Left cardiac atrium (tissue), 4 donors: ENCODE measurements around the gene ZNF451. TPM values are rescaled to one million over a fixed set of nuclear protein-coding genes. Genes with fewer than 3 reads are reported as not detected.

Experiments used
- ATAC-seq, 2 donors: fragments of 200-7000 bp; cut with Tn5 transposase; one replicate each; pipeline ENCODE4 v1.9.1; 2020; ENCODE audit warnings: mild to moderate bottlenecking in 2 of 2, moderate library complexity in 2 of 2
- DNase-seq: peaks from one replicate; pipeline ENCODE4 v3.0.0-alpha.2; 2020
- intact Hi-C, 2 donors: fragments of 100-400 bp; cut with DNase I; formaldehyde crosslinking; loops; one replicate each; pipeline versions ENCODE4 v1.14.1 to v1.15.1; 2022 to 2023
- total RNA-seq, 2 donors: library from RNA; stranded (reverse); fragmentation: NEBNext Ultra II Directional; extraction: Animal tissue kit (Norgen Biotek cat#: 25700); gene quantifications; one replicate each; pipeline ENCODE4 v1.2.1, GENCODE V29; 2021
- donor health status: DM: no; HTN: yes; CAD: no.
- donor health status: DM: no; HTN: yes; CAD: no; lungs with severe emphysema.
- donor health status: DM: yes; HTN: yes; CAD: no.
- donor health status: Dilated cardiomyopathy.

The ZNF451 gene
- total RNA-seq, 2 donors from 2014 or later = 25.0 to 36.6 TPM

DNA sequence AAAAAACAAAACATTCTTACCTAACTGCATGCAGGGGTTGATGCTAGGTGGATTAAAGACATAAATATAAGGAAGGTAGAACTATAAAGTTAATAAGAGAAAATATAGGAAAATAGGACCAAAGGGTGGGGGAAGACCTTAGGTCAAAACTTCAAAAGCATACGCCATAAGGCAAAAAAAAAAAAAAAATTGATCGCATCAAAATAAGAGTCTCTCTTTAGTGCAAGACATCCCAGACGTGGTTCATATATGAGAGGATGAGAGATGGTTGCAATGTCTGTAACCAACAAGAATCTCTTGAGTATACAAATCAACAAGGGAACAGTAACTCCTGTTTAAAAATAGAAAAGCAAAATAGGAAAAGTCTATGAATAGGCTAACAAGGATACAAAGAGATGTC lies 90.6 kb downstream of the ZNF451 start:
- intact Hi-C loops = no loop called here
- DNase-seq (no peak), ATAC-seq (no peak)

DNA sequence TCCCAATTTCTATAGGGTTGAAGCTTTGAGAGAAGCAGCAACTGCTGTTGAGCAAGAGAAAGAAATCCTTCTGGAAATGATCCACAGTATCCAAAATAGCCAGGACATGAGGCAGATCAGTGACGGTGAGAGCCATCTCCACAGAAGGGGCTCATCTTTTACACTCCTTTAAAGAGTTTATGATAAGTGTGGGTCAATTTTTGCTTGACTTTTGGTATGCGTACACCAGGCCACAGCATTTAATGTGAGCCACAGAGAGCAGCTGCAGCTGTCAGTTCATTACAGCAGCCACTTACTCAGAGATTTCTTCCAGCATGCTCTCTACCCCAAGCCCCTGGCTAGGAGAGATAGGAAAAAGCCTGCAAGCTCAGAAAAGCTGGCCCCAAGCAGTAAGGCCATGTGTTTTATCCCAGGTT lies 92.0 kb downstream of the ZNF451 start:
- DNase-seq (no peak), ATAC-seq (no peak)
- intact Hi-C loops = no loop called here

GRCh38 chr6:57183336-57183735 lies 93.3 kb downstream of the ZNF451 start:
- no peak for ATAC-seq
- intact Hi-C loops = no loop called here
- no peak for DNase-seq

DNA sequence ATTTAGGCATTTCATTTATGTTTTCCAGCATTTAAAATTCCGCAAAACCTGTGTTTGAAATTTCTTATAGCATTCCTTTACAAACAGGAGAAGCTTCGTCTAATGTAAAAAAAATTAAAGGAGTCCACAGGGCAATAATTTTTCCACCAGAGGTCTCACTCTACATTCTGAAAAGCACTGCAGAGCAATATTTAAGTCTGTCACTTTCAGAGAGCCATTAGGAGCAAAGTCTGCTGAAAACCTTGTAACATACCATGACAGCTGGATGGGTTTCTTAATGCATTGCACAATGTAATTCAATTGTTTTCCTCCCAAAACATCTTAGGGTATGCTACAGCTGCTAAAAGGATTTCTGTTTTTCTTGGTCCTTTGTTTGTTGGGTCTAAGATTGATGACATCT lies 100.2 kb downstream of the ZNF451 start:
- intact Hi-C loops = no loop called here
- DNase-seq (no peak), ATAC-seq (peak in 1 of 2 donors; percentile 47)

- intact Hi-C loops = no loop called here
Measured at GRCh38 chr6:57193177-57193576, 103.2 kb downstream of the ZNF451 start.

DNA sequence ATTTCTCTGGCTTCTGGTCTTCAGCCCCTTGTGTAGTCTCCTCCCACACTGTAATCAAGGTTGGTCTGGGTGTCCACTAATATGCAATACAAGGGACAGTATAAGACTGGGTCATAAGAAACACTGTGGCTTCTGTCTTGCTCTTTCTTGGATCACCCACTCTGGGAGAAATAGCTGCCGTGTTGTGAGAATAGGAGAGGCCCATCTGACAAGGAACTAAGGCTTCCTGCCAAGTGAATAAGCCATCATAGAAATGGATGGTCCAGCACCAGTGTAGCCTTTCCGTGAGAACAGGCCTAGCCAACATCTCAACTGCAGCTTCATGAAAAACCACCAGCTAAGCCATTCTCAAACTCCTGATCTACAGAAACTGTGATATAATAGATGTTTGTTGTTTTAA lies 105.5 kb downstream of the ZNF451 start:
- no peak for DNase-seq
- peak in 1 of 2 donors; percentile 41 for ATAC-seq

More at GRCh38 chr6:57193177-57193576, 103.2 kb downstream of the ZNF451 start:
- no peak for ATAC-seq
- no peak for DNase-seq

GRCh38 chr6:57198926-57199636 lies 109.1 kb downstream of the ZNF451 start:
- intact Hi-C loops = no loop called here
- ATAC-seq (no peak), DNase-seq (no peak)

More for the DNA sequence above, 105.5 kb downstream of the ZNF451 start:
- intact Hi-C loops = no loop called here

GRCh38 chr6:57201718-57202117 lies 111.7 kb downstream of the ZNF451 start:
- no peak for ATAC-seq
- intact Hi-C loops = no loop called here
- no peak for DNase-seq

DNA sequence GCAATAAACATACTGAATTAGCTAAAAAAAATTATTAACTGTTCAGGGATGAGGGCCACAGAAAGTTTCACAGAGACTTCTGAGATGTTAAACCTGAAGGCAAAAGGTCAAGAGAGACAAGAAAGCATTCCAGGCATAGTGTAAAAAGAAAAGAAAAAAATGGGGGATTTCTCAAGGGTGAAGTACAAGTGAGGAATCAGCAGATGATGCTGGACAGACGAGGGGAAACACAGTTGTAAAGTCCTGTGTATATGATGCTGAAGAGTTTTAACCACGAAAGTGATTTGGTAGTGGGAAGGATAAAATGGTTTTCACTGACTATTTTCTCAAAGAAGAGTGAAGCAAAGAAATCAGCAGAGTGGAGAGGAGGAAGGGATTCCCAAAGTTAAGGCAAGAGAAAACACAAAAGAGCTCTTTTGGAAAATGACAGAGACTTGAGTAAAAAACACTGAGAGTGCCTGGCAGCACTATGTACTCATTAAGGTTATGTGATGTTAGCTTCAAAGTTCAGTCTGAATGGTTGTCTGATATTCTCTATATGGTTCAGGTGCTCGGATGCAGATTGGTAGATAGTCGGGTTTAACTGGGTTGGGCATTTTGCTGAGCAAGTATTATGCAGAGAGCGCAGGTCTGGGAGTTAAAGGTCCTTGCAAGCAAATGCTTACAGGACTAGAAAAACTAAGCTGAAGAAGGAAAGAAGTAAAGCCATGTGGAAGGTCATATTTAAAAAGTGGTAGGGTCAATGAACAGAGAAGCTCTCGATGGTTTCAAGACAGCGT lies 115.8 kb downstream of the ZNF451 start:
- intact Hi-C loops = no loop called here
- ATAC-seq (no peak), DNase-seq (no peak)

DNA sequence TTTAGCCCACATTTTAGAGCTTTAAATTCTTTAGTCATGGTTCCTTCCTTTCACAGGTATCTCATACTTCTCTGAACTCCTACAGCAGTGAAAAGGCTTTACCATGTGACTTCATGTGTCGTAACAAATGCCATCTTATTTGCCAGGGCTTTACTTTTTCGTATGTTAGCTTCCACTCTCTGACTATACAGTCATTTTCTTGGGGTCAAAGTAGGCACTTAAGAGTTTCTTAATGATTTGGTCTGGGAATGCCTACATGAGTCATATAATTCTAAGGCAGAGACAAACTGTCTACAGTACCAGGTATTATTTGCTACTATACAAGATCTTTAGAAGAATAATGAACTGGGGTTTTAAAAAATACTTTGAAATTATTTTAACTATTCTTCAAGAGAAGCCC lies 117.2 kb downstream of the ZNF451 start:
- no peak for DNase-seq
- no peak for ATAC-seq
- intact Hi-C loops = no loop called here

DNA sequence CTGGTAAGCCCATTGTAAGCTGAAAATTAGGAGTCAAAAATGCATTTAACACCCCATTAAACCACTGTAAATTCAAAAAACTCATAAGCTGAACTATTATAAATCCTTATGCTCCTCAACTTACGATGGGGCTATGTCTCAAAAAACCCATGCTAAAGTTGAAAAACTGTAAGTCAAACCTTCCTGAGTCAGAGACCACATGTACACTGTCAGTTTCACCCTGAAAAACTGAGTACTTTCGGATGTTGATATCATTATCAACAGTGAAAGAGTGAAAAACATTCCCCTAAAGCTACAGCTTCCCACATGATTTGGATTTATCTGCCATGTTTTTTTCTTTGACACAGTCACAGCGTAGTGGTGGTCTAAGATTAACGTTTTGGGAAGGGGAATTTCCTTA lies 117.9 kb downstream of the ZNF451 start:
- intact Hi-C loops = no loop called here
- DNase-seq (no peak), ATAC-seq (no peak)

DNA sequence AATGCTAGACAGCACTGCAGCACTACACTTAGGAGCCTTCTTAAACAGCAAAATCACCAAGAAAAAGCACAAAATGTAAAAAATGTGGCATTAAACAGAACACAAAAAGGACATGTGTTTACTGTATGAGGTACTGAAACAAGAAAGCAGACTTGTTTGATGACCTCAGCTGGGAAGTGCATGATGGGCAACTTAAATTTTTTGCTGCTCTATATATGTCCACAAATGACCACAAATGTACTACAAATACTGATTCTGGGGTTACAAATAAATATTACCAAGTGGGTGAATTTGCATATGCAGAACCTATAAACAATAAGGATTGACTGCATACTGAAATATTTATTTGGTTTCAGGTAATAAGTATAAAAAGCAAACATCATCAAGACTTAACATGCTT lies 119.0 kb downstream of the ZNF451 start:
- no peak for ATAC-seq
- intact Hi-C loops = no loop called here
- no peak for DNase-seq

DNA sequence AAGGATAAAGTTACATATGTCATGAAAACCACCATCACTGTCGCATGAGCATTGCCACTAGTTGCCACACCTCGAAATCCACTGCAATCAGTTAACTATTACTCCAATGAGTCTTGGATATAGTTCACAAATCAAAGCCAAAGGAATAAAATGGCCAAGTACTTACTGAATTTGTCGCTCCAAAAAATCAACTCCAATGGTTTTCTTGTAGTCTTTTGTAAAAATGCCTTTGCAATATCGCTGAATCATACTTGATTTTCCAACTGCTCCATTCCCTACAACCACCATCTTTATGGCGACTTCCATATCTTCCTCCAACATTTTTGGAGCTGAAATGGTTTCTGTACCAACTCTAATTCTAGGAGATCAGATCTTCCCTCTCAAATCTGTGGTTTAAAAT lies 120.1 kb downstream of the ZNF451 start:
- DNase-seq (no peak), ATAC-seq (no peak)
- intact Hi-C loops = no loop called here

- DNase-seq = no peak
- intact Hi-C loops = no loop called here
- ATAC-seq = no peak
Measured at GRCh38 chr6:57215260-57215659, 125.3 kb downstream of the ZNF451 start.

- ATAC-seq (peak in 1 of 2 donors; percentile 34), DNase-seq (no peak)
- intact Hi-C loops = no loop called here
Measured at GRCh38 chr6:57216235-57217101, 126.5 kb downstream of the ZNF451 start.

GRCh38 chr6:57217270-57217669 lies 127.3 kb downstream of the ZNF451 start:
- ATAC-seq = no peak
- no peak for DNase-seq
- intact Hi-C loops = no loop called here
